GM15510 (cell line): ENCODE data around the gene ANKRA2.

Source experiments
- POLR2A ChIP-seq: IDR thresholded peaks from 3 replicates; pipeline ENCODE4 v1.6.1; 2011; ENCODE audit warnings: borderline replicate concordance; ENCODE audit not compliant: insufficient read length; ENCODE audit errors: extremely low read depth

Gene ANKRA2

GRCh38 chr5:73582285-73583145 lies 17.1 kb upstream of the ANKRA2 start:
- no peak for TF ChIP-seq POLR2A

GRCh38 chr5:73565969-73566547 lies 619 bp upstream of the ANKRA2 start:
- no peak for TF ChIP-seq POLR2A

GRCh38 chr5:73564675-73565074 lies 764 bp downstream of the ANKRA2 start:
- TF ChIP-seq POLR2A: no peak

- no peak for TF ChIP-seq POLR2A
These were observed 1.4 kb downstream of the ANKRA2 start for GRCh38 chr5:73564018-73564417.

- TF ChIP-seq POLR2A: no peak
These were observed 6.5 kb downstream of the ANKRA2 start for GRCh38 chr5:73558950-73559349.

- TF ChIP-seq POLR2A: no peak
These were observed 12.8 kb downstream of the ANKRA2 start for GRCh38 chr5:73552642-73553041.

GRCh38 chr5:73550016-73550415 lies 15.4 kb downstream of the ANKRA2 start:
- no peak for TF ChIP-seq POLR2A

GRCh38 chr5:73545403-73545779 lies 20.0 kb downstream of the ANKRA2 start:
- TF ChIP-seq POLR2A: no peak

- no peak for TF ChIP-seq POLR2A
These were observed 20.7 kb downstream of the ANKRA2 start for GRCh38 chr5:73544429-73545402.

GRCh38 chr5:73542020-73542419 lies 23.4 kb downstream of the ANKRA2 start:
- no peak for TF ChIP-seq POLR2A

GRCh38 chr5:73540192-73540591 lies 25.2 kb downstream of the ANKRA2 start:
- no peak for TF ChIP-seq POLR2A

- TF ChIP-seq POLR2A: no peak
These were observed 25.7 kb downstream of the ANKRA2 start for GRCh38 chr5:73539730-73540129.

- TF ChIP-seq POLR2A: no peak
These were observed 30.5 kb downstream of the ANKRA2 start for GRCh38 chr5:73534971-73535370.

- TF ChIP-seq POLR2A: no peak
These were observed 31.3 kb downstream of the ANKRA2 start for GRCh38 chr5:73534011-73534644.
